T-helper 1 cell treated with Interleukin-12 subunit alpha and Interleukin-12 subunit beta and Interleukin-4 antibody, amounts not matched to agents 30 μg/mL and 1 μg/mL, for 36 hours (primary cell): Measurements from ENCODE around the gene XYLT1.
"Not testable (repeated sequence)": the region's sequence is repeated elsewhere in the genome, so short reads cannot be mapped to it uniquely, and the experiment has no call there.

ENCODE experiments used
- H3K27ac Mint-ChIP-seq: one replicate; pipeline ENCODE4 v1.8.0; 2021; ENCODE audit warnings: mild to moderate bottlenecking, mixed read lengths
- H3K27me3 Mint-ChIP-seq: one replicate; pipeline ENCODE4 v1.8.0; 2021; ENCODE audit warnings: low read depth, mixed read lengths
- H3K36me3 Mint-ChIP-seq: one replicate; pipeline ENCODE4 v1.8.0; 2021; ENCODE audit warnings: low read depth, mixed read lengths
- H3K4me1 Mint-ChIP-seq: one replicate; pipeline ENCODE4 v1.8.0; 2021; ENCODE audit warnings: low read depth, mixed read lengths
- H3K4me3 Mint-ChIP-seq: one replicate; pipeline ENCODE4 v1.8.0; 2021; ENCODE audit warnings: mild to moderate bottlenecking, moderate library complexity, mixed read lengths
- H3K9me3 Mint-ChIP-seq: one replicate; pipeline ENCODE4 v1.8.0; 2021; ENCODE audit warnings: mixed read lengths

XYLT1 gene

DNA sequence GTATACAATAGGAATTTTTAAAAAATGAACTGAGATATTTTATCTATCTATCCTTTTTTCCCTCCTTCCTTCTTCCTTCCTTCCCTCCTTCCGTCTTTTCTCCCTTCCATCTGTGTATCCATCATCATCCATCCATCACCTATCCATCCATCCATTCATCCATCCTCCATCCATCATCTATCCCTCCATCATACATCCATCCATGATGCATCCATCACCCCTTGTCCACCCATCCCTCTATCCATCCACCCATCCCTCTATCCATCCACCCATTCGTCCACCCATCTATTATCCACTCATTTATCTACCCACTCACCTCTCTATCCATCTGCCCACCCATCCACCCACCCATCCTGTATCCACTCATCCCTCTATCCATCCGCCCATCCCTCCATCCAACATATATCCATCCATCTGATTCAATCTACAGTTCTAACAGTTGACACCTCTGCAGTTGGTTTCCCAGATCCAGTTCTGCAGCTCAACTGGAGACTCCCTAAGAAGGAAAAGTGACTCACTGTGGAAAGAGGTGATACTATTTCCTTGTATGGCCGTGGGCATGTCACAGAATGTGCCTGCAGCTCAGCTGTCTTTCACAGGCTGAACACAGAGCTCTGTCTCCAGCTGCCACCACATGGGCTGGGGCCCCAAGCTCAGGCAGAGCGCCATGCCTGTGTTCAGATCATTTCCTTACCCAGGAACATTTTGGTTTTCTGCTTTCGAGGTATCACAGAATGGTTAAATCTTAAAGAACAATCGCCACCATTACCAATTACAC lies 130.8 kb downstream of the XYLT1 start:
- no peak overlapping the region for H3K4me3 Mint-ChIP-seq
- no peaks in the 10 kb centered on the region for H3K27me3 Mint-ChIP-seq
- H3K9me3 Mint-ChIP-seq = no peaks in the 10 kb centered on the region
- peak overlapping the region; percentile 37 for H3K27ac Mint-ChIP-seq
- peaks cover 23% of the 10 kb centered on the region for H3K36me3 Mint-ChIP-seq
- H3K4me1 Mint-ChIP-seq = peaks cover 58% of the 10 kb centered on the region

DNA sequence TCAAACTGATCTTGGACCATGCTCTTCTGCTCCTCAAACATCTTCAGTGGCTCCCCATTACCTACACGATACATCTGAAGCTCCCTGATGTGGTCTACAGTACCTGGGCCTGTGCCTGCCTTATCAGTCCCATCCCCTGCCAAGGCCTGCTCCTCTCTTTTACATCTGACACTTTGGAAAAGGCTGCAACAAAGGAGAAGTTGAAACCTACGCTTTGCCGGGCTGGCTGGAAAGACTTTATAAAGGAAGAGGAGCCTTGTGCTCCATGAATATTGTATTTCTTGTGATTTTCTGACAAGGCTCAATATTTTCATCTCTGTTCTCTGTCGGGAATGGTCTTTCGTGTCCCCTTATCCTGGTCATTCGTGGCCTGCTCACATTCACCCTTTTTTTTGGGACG lies 132.5 kb downstream of the XYLT1 start:
- H3K4me3 Mint-ChIP-seq = no peak overlapping the region
- H3K36me3 Mint-ChIP-seq = peaks cover 17% of the 10 kb centered on the region
- H3K27me3 Mint-ChIP-seq = no peaks in the 10 kb centered on the region
- H3K9me3 Mint-ChIP-seq = no peaks in the 10 kb centered on the region
- H3K27ac Mint-ChIP-seq = no peak overlapping the region
- peaks cover 45% of the 10 kb centered on the region for H3K4me1 Mint-ChIP-seq

DNA sequence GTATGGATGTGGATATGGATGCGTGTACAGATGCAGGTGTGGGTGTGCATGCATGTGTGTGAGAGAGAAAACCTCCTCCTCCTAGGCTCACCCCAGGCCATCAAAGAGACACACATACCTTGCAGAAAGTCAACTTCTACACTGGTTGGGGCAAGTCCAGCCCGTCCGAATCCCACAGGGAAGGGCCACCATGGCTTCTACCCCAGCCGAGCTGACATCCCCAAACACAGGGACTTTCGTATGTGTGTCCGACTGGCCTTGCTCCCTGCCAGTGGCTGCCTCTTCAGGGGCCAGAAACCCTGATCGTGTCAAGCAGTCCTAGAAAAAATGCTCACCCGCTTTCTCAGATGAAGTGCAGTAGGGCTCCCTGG lies 134.2 kb downstream of the XYLT1 start:
- H3K9me3 Mint-ChIP-seq = no peaks in the 10 kb centered on the region
- H3K27me3 Mint-ChIP-seq = no peaks in the 10 kb centered on the region
- H3K4me3 Mint-ChIP-seq = no peak overlapping the region
- no peak overlapping the region for H3K27ac Mint-ChIP-seq
- H3K4me1 Mint-ChIP-seq = peaks cover 30% of the 10 kb centered on the region
- H3K36me3 Mint-ChIP-seq = peaks cover 15% of the 10 kb centered on the region

DNA sequence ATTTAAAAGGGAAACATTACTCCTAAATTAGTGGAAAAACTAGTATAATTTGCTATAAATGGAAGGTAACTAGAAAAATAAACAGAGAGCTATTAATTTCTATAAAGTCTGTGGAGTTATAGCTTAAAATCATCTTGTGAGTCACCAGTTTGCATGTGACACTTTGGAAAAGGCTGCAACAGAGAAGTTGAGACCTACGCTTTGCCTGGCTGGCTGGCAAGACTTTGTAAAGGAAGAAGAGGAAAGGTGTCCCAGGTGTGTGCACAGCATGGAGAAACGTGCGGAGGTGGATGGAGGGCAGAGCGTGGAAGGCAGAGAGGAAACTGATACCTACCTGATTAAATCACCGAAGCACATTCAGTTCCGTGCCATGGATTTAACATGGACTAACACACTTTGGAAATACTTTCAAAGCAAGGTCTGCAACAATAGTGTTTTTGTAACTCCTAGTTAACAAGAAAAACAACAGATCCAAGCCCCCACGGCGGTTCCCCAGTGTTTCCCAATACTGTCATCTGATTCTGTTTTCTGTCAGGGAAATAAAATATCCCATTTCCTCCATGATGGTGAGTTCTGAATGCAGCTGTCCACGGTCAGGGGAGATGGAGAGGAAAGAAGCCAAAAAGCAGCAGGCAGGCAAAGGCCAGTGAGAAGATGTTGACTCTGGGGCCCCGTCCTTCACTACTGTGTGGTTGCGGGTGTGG lies 134.8 kb downstream of the XYLT1 start:
- Mint-ChIP-seq H3K27me3 (no peaks in the 10 kb centered on the region), H3K27ac (peak overlapping the region; percentile 21), H3K4me1 (peaks cover 25% of the 10 kb centered on the region), H3K4me3 (no peak overlapping the region), H3K9me3 (no peaks in the 10 kb centered on the region), H3K36me3 (peaks cover 12% of the 10 kb centered on the region)

DNA sequence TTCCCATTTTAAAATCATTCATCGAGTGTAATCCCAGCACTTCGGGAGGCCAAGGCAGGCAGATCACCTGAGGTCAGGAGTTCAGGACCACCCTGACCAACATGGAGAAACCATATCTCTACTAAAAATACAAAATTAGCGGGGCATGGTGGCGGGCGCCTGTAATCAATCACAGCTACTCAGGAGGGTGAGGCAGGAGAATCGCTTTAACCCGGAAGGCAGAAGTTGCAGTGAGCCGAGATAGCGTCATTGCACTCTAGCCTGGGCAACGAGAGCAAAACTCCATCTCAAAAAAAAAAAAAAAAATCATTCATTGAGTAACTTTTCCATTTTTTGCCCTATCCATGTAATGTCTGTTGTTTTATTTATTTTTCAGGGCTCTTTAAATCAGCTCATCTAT lies 135.4 kb downstream of the XYLT1 start:
- H3K4me1 Mint-ChIP-seq = peaks cover 19% of the 10 kb centered on the region
- H3K27ac Mint-ChIP-seq = not testable (repeated sequence)

DNA sequence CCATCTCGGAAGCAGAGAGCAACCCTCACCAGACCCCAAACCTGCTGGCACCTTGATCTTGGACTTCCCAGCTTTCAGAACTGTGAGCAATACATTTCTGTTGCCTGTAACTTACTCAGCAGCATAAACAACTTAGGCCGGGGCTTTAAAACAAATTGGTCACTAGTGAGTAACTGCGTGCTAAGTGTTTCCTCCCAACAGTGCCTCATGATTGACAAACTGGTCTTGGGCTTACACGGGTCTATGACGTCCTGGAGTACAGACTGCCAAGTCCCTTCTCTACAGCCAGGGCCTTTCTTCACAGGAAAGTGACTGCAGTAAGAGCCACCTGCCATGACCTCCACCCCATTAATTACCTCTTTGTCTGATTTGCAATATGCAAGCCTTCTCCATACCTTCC lies 136.7 kb downstream of the XYLT1 start:
- no peak overlapping the region for H3K4me3 Mint-ChIP-seq
- peaks cover 11% of the 10 kb centered on the region for H3K4me1 Mint-ChIP-seq
- H3K27ac Mint-ChIP-seq = no peak overlapping the region
- no peaks in the 10 kb centered on the region for H3K9me3 Mint-ChIP-seq
- H3K27me3 Mint-ChIP-seq = no peaks in the 10 kb centered on the region
- H3K36me3 Mint-ChIP-seq = peaks cover 8% of the 10 kb centered on the region

More for the DNA sequence above, 135.4 kb downstream of the XYLT1 start:
- not testable (repeated sequence) for H3K9me3 Mint-ChIP-seq, H3K27me3 Mint-ChIP-seq, H3K4me3 Mint-ChIP-seq
- H3K36me3 Mint-ChIP-seq = peaks cover 12% of the 10 kb centered on the region

DNA sequence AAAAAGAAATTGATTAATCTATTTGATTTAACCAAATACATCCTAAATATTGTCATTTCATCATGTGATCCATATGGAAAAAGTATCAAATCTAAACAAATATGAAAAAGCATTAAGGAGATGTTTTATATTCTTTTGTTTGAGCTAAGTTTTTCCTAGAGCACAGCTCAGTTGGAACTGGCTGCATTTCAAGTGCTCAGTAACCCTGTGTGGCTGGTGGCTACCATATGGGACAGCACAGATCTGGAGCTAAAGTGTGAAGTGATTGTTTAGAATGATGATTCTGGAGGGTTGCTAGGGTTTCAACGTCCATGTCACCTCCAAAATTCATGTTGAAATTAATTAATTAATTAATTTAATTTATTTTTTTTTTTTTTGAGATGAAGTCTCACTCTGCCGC lies 137.5 kb downstream of the XYLT1 start:
- Mint-ChIP-seq H3K4me1 (peaks cover 9% of the 10 kb centered on the region), H3K27ac (no peak overlapping the region), H3K27me3 (no peaks in the 10 kb centered on the region), H3K9me3 (no peaks in the 10 kb centered on the region), H3K4me3 (no peak overlapping the region), H3K36me3 (peaks cover 9% of the 10 kb centered on the region)

DNA sequence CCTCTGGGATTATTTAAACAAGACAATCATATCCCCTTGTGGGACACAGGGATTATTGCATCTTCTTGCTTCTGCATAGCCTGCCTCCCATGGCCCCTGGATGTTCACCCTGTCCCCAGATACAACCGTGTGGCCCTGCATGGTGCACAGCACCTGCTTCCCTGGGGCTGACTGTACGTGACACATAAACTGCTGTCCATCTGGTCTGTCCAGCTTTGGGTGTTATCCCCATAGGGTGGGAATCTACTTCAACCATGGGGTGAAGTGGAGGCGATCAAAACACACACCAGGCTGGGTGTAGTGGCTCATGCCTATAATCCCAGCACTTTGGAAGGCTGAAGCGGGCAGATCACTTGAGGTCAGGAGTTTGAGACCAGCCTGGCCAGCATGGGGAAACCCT lies 138.8 kb downstream of the XYLT1 start:
- Mint-ChIP-seq H3K27me3 (no peaks in the 10 kb centered on the region), H3K27ac (no peak overlapping the region), H3K9me3 (no peaks in the 10 kb centered on the region), H3K4me1 (peaks cover 6% of the 10 kb centered on the region), H3K36me3 (peaks cover 6% of the 10 kb centered on the region), H3K4me3 (no peak overlapping the region)

DNA sequence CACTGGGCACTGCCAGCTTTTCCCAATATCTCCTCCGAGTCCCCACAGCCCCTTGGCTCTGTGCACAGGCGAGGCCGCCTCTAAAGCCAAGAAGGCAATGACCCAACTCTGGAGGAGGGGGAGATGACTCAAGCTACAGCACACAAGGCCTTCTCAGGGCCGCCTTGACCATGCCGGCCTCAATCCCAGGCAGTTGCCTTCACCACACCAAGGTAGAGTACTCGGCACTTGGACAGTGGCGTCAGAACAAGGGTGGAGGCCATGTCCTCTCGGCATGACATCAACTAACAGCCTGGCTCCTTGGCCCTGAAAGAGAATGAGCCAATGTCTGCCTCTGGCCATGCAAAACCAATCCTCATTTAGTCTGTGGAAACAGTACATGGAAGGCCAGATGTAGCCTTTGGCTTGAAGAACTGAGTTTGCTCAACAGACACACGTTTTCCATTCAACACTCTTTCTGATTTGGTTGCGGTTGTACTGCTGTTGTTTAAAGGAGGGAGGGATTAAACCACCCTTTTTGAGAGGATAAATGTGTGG lies 139.6 kb downstream of the XYLT1 start:
- Mint-ChIP-seq H3K4me3 (no peak overlapping the region), H3K36me3 (peaks cover 6% of the 10 kb centered on the region), H3K27me3 (no peaks in the 10 kb centered on the region), H3K4me1 (peaks cover 4% of the 10 kb centered on the region), H3K9me3 (no peaks in the 10 kb centered on the region), H3K27ac (no peak overlapping the region)

DNA sequence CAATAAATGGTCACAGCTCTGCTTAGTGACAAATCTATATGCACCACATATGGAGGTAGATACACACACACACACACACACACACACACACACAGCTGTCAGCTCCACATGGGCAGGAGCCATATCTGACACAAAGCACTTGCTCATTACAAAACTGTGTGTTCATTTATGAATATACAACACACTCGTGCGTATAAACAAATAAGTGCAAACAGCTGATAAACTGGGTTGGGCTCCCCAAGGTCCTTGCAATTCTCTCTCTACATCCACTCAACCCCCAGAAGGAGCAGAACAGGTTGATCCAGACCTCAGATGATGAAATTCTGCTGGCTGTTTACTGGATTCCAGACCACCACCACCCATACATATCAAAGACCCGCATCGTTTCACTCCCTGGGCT lies 140.7 kb downstream of the XYLT1 start:
- H3K36me3 Mint-ChIP-seq = peaks cover 6% of the 10 kb centered on the region
- H3K4me1 Mint-ChIP-seq = peaks cover 4% of the 10 kb centered on the region
- no peaks in the 10 kb centered on the region for H3K9me3 Mint-ChIP-seq
- H3K4me3 Mint-ChIP-seq = no peak overlapping the region
- no peak overlapping the region for H3K27ac Mint-ChIP-seq
- no peaks in the 10 kb centered on the region for H3K27me3 Mint-ChIP-seq

DNA sequence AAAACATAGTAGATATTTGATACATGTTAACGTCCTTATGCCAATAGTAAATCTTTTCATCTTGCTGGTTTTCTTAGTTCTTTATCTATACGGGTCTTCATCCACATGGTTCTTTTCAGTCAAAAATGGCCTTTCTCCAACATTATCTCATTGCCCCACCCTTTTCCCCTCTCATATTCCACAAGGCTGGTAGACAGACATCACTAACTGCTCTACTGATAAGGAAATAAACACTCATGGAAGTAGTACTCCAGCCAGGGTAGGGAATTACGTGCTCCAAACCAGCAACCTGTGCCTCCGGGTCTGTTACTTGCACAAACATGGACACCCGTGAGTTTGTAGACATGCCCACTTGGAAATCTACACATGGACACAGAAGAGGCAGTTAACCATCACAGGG lies 141.4 kb downstream of the XYLT1 start:
- Mint-ChIP-seq H3K36me3 (peaks cover 6% of the 10 kb centered on the region), H3K4me1 (peaks cover 4% of the 10 kb centered on the region), H3K27ac (no peak overlapping the region), H3K9me3 (no peaks in the 10 kb centered on the region), H3K4me3 (no peak overlapping the region), H3K27me3 (no peaks in the 10 kb centered on the region)

DNA sequence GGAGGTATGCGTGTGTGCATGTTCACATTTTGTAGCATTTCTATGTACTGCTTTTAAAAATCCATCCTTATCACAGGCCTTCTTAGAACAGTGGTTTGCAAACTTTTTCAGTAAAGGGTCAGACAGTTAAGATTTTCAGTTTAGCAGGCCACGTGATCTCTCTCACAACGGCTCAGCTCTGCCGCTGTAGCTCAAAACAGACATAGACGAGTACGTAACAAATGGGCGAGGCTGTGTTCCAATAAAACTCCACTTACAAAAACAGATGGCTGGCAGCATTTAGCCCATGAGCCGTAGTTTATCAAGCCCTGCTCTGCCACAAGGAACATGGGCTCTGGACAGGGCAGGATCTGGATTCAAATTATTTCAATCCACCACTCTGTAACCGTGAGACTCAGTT lies 141.8 kb downstream of the XYLT1 start:
- Mint-ChIP-seq H3K4me3 (no peak overlapping the region), H3K27me3 (no peaks in the 10 kb centered on the region), H3K27ac (no peak overlapping the region), H3K4me1 (peaks cover 5% of the 10 kb centered on the region), H3K9me3 (no peaks in the 10 kb centered on the region), H3K36me3 (peaks cover 7% of the 10 kb centered on the region)

DNA sequence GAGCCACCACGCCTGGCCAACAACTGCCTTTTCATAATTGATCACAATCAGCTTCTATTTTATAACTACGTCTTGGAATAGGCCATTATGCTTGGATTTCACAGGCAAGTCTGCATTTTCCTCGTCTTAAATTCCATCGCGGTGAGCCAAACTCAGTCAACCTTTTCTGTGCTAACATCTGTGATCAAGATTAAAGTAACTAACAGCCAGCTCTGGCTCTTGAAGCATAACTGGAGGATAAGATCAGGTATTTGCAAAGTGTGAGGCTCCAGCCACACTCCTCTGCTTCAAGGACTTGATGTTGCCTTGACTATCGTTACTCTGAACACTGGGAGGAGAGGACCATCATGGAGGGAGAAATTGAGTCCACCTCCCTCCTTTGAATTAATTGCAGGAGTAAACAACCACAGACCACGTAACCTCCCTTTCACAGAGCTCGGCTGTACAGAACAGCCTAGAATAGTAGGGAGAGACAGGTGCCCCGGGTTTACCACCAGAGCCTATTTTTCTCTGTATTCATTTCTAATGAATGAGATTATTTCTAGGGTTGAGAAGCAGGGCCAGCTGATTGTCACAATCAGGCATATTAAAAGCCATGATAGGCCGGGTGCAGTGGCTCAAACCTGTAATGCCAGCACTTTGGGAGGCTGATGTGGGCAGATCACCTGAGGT lies 143.0 kb downstream of the XYLT1 start:
- Mint-ChIP-seq H3K4me1 (peaks cover 7% of the 10 kb centered on the region), H3K4me3 (no peak overlapping the region), H3K9me3 (no peaks in the 10 kb centered on the region), H3K36me3 (peaks cover 9% of the 10 kb centered on the region), H3K27me3 (no peaks in the 10 kb centered on the region), H3K27ac (no peak overlapping the region)

DNA sequence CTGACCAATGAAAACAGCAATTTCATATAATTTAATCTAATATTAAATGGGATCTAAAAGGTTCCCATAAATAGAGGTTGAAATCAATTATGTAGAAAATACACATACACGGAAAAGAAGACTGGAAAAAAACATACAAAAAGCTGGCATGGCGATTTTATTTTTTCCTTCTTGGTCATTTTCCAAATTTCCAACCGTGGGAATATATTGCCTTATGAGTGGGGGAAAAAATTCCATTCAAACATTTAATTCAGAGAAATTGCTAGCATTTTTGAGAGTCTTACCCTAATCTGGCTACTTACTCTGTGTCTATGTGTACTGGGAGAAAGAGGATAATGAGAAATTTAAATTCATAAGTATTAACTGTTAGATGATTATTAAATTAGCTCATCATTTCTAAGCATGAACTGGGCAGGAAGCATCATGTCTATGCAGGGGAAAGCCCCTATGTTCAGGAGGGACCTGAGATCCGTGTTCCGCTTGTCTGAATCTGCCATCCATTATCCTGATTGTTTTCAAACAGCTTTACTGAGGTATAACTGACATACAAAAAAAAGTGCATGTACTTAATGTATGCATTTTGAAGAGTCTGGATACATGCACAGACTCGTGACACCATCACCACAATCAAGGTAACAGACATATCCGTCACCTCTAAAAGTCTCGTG lies 145.2 kb downstream of the XYLT1 start:
- Mint-ChIP-seq H3K27ac (no peak overlapping the region), H3K9me3 (no peaks in the 10 kb centered on the region), H3K27me3 (no peaks in the 10 kb centered on the region), H3K4me1 (peaks cover 10% of the 10 kb centered on the region), H3K36me3 (peaks cover 7% of the 10 kb centered on the region), H3K4me3 (no peak overlapping the region)
